BJ (cell line): Measurements from ENCODE around the gene CTNNBIP1. TPM values are rescaled to one million over a fixed set of nuclear protein-coding genes. Genes with fewer than 3 reads are reported as not detected.
A peak's percentile ranks its signal among the peaks of the same experiment; 100 is the strongest.

Experiments
- CTCF ChIA-PET: fragments of 350-600 bp; formaldehyde crosslinking; extraction: SDS; loops from one replicate; lab custom pipeline; 2021; ENCODE audit warnings: antibody characterized with exemption, inconsistent platforms; lab: Yijun Ruan, JAX
- POLR2A ChIA-PET: fragments of 300-600 bp; sonication (Branson Sonifier 250); formaldehyde crosslinking; extraction: SDS; loops from one replicate; lab custom pipeline; 2021; ENCODE audit warnings: antibody characterized with exemption; lab: Charles Lee
- DNase-seq: peaks from one replicate; pipeline ENCODE4 v3.0.0-alpha.2; 2011; ENCODE audit warnings: low read depth
- H3K27me3 ChIP-seq: 2 replicates; pipeline ENCODE4 v1.6.0; 2011; ENCODE audit warnings: low read length; ENCODE audit not compliant: control insufficient read depth, insufficient read depth
- H3K36me3 ChIP-seq: 2 replicates; pipeline ENCODE4 v1.5.1; 2011; ENCODE audit warnings: low read length; ENCODE audit not compliant: control insufficient read depth, insufficient read depth
- H3K4me3 ChIP-seq: 2 replicates; pipeline ENCODE4 v1.5.1; 2011; ENCODE audit warnings: low read depth, mild to moderate bottlenecking, control low read depth, low read length
- CTCF ChIP-seq: IDR thresholded peaks from 2 replicates; pipeline ENCODE4 v1.5.1; 2011; ENCODE audit warnings: low read depth, mild to moderate bottlenecking, control low read depth, inconsistent platforms, low read length, moderate library complexity; ENCODE audit not compliant: insufficient read depth
- polyA plus RNA-seq: library from polyadenylated mRNA; depleted of rRNA; stranded (reverse); fragments of >200 nt; gene quantifications from 2 replicates; pipeline ENCODE4 v1.2.3, GENCODE V29; 2011

Gene CTNNBIP1
- polyA plus RNA-seq, 1 experiment, result 25.5 TPM

- CTCF ChIA-PET, result no interaction called here
- H3K36me3 ChIP-seq, result no peaks in the 10 kb centered on the region
- POLR2A ChIA-PET, result no interaction called here
- no peak for DNase-seq
- H3K27me3 ChIP-seq, result no peaks in the 10 kb centered on the region; the same call in 1 of the 2 replicates
- H3K4me3 ChIP-seq, result no peak overlapping the region
- TF ChIP-seq CTCF, result no peak
These were observed 76.4 kb downstream of the CTNNBIP1 start for GRCh38 chr1:9833632-9834031.

- H3K27me3 ChIP-seq, result no peaks in the 10 kb centered on the region; the same call in 1 of the 2 replicates
- ChIA-PET POLR2A (no interaction called here), CTCF (interaction anchor here (0.8 to 1.3 kb wide), 3 partner anchors 22 to 200 kb away, joined by 3 to 5 read pairs (median 4); no protein-coding TSS in a partner anchor)
- H3K36me3 ChIP-seq, result no peaks in the 10 kb centered on the region
- no peak for DNase-seq
- no peak overlapping the region for H3K4me3 ChIP-seq
- TF ChIP-seq CTCF, result peak; percentile 35
These were observed 82.4 kb downstream of the CTNNBIP1 start for GRCh38 chr1:9827558-9828185.

GRCh38 chr1:9826616-9827015 is 83.5 kb downstream of the CTNNBIP1 start:
- H3K4me3 ChIP-seq, result no peak overlapping the region
- POLR2A ChIA-PET, result no interaction called here
- H3K27me3 ChIP-seq, result no peaks in the 10 kb centered on the region; the same call in 1 of the 2 replicates
- DNase-seq, result no peak
- CTCF ChIA-PET, result interaction anchor here (1.3 kb wide), 2 partner anchors 9 to 23 kb away, joined by 4 to 5 read pairs; no protein-coding TSS in a partner anchor
- H3K36me3 ChIP-seq, result no peaks in the 10 kb centered on the region
- TF ChIP-seq CTCF, result no peak

- DNase-seq, result no peak
- CTCF ChIA-PET, result interaction anchor here (0.6 to 1.3 kb wide), 3 partner anchors 10 to 104 kb away, joined by 3 to 4 read pairs (median 3); no protein-coding TSS in a partner anchor
These were observed 84.0 kb downstream of the CTNNBIP1 start for GRCh38 chr1:9826087-9826486.

More at GRCh38 chr1:9826087-9826486, 84.0 kb downstream of the CTNNBIP1 start:
- TF ChIP-seq CTCF, result no peak
- Histone ChIP-seq H3K4me3 (no peak overlapping the region), H3K27me3 (no peaks in the 10 kb centered on the region; the same call in 1 of the 2 replicates), H3K36me3 (no peaks in the 10 kb centered on the region)
- POLR2A ChIA-PET, result no interaction called here
